ENCODE results near the gene NUP188.
A peak's percentile ranks its signal among the peaks of the same experiment; 100 is the strongest.

The NUP188 gene

GRCh38 chr9:128901822-128902221, 45.7 kb upstream of the NUP188 start:
- Histone ChIP-seq H3K27me3 (ENCODE audit: control insufficient read depth, low read length) (no peaks in the 10 kb centered on the region), H3K4me1 (ENCODE audit: control insufficient read depth, low read length) (peaks cover 20% of the 10 kb centered on the region), H3K79me2 (ENCODE audit: control insufficient read depth, low read length) (peaks cover 7% of the 10 kb centered on the region), H3K4me2 (ENCODE audit: low read length) (peak overlapping the region; percentile 64), H3K9me2 (replicated peaks; ENCODE audit: control insufficient read depth, low read length) (no peaks in the 10 kb centered on the region), H3K27ac (ENCODE audit: low read depth, low read length) (peak overlapping the region; percentile 57), H3K36me3 (ENCODE audit: control insufficient read depth, low read length) (peaks cover 6% of the 10 kb centered on the region; the same call in 1 of the 2 replicates), H4K20me1 (ENCODE audit: control insufficient read depth, insufficient read depth, low read depth, low read length) (no peaks in the 10 kb centered on the region), H3F3A (ENCODE audit: control insufficient read depth, insufficient read depth) (no peaks in the 10 kb centered on the region), H3K4me3 (ENCODE audit: low read length) (peak overlapping the region; percentile 29), H3K9me3 (ENCODE audit: control insufficient read depth, insufficient read depth, low read length) (no peaks in the 10 kb centered on the region)
- no peak for TF ChIP-seq EZH2phosphoT487 (IDR thresholded peaks at IDR 0.05; ENCODE audit: borderline replicate concordance, low read length)
- no peak for TF ChIP-seq CTCF (IDR thresholded peaks at IDR 0.05; ENCODE audit: low read depth, low read length, poor library complexity, severe bottlenecking)

GRCh38 chr9:128902351-128903078, 45.0 kb upstream of the NUP188 start:
- Histone ChIP-seq H3K36me3 (ENCODE audit: control insufficient read depth, low read length) (peaks cover 10% of the 10 kb centered on the region), H3K9me2 (replicated peaks; ENCODE audit: control insufficient read depth, low read length) (no peaks in the 10 kb centered on the region), H3K9me3 (ENCODE audit: control insufficient read depth, insufficient read depth, low read length) (no peaks in the 10 kb centered on the region), H3K27me3 (ENCODE audit: control insufficient read depth, low read length) (no peaks in the 10 kb centered on the region), H3K79me2 (ENCODE audit: control insufficient read depth, low read length) (peaks cover 7% of the 10 kb centered on the region), H3K4me3 (ENCODE audit: low read length) (peak overlapping the region; percentile 33), H3K4me1 (ENCODE audit: control insufficient read depth, low read length) (peaks cover 20% of the 10 kb centered on the region), H3K27ac (ENCODE audit: low read depth, low read length) (peak overlapping the region; percentile 57), H3F3A (ENCODE audit: control insufficient read depth, insufficient read depth) (no peaks in the 10 kb centered on the region), H4K20me1 (ENCODE audit: control insufficient read depth, insufficient read depth, low read depth, low read length) (no peaks in the 10 kb centered on the region), H3K4me2 (ENCODE audit: low read length) (peak overlapping the region; percentile 64)
- TF ChIP-seq EZH2phosphoT487 (IDR thresholded peaks at IDR 0.05; ENCODE audit: borderline replicate concordance, low read length) (no peak), CTCF (IDR thresholded peaks at IDR 0.05; ENCODE audit: low read depth, low read length, poor library complexity, severe bottlenecking) (no peak)

GRCh38 chr9:128903079-128903461, 44.4 kb upstream of the NUP188 start:
- Histone ChIP-seq H3K4me2 (ENCODE audit: low read length) (peak overlapping the region; percentile 64), H3F3A (ENCODE audit: control insufficient read depth, insufficient read depth) (no peaks in the 10 kb centered on the region), H3K4me1 (ENCODE audit: control insufficient read depth, low read length) (peaks cover 20% of the 10 kb centered on the region), H3K27ac (ENCODE audit: low read depth, low read length) (no peak overlapping the region), H3K9me3 (ENCODE audit: control insufficient read depth, insufficient read depth, low read length) (no peaks in the 10 kb centered on the region), H3K36me3 (ENCODE audit: control insufficient read depth, low read length) (peaks cover 15% of the 10 kb centered on the region), H3K9me2 (replicated peaks; ENCODE audit: control insufficient read depth, low read length) (no peaks in the 10 kb centered on the region), H3K27me3 (ENCODE audit: control insufficient read depth, low read length) (no peaks in the 10 kb centered on the region), H4K20me1 (ENCODE audit: control insufficient read depth, insufficient read depth, low read depth, low read length) (no peaks in the 10 kb centered on the region), H3K4me3 (ENCODE audit: low read length) (no peak overlapping the region), H3K79me2 (ENCODE audit: control insufficient read depth, low read length) (peaks cover 7% of the 10 kb centered on the region)
- TF ChIP-seq CTCF (IDR thresholded peaks at IDR 0.05; ENCODE audit: low read depth, low read length, poor library complexity, severe bottlenecking) (no peak), EZH2phosphoT487 (IDR thresholded peaks at IDR 0.05; ENCODE audit: borderline replicate concordance, low read length) (no peak)

Data from DOHH2 (cell line).